SJSA1 (cell line): Measurements from ENCODE around the gene DNAJB2. TPM values are rescaled to one million over a fixed set of nuclear protein-coding genes. Genes with fewer than 3 reads are reported as not detected.
"Not testable (repeated sequence)": the region's sequence is repeated elsewhere in the genome, so short reads cannot be mapped to it uniquely, and the experiment has no call there.

Source experiments
- DNase-seq, 2 experiments: peaks; one replicate each; pipeline ENCODE4 v3.0.0-alpha.2; 2015 to 2020; ENCODE audit warnings: low spot score in 2 of 2, low read depth in 1 of 2
- H3K27ac ChIP-seq: fragments of 250-450 bp; sonication (Bioruptor Pico); 2 replicates; pipeline ENCODE4 v1.5.1; 2020; ENCODE audit warnings: mild to moderate bottlenecking, moderate library complexity
- H3K27me3 ChIP-seq: fragments of 250-450 bp; sonication (Bioruptor Pico); replicated peaks from 2 replicates; pipeline ENCODE4 v1.5.1; 2020; ENCODE audit warnings: mild to moderate bottlenecking, moderate library complexity
- H3K36me3 ChIP-seq: fragments of 250-450 bp; sonication (Bioruptor Pico); 2 replicates; pipeline ENCODE4 v1.5.1; 2020; ENCODE audit warnings: mild to moderate bottlenecking
- H3K4me1 ChIP-seq: fragments of 250-450 bp; sonication (Bioruptor Pico); replicated peaks from 2 replicates; pipeline ENCODE4 v1.6.1; 2021; ENCODE audit warnings: mild to moderate bottlenecking
- H3K4me3 ChIP-seq: fragments of 250-450 bp; sonication (Bioruptor Pico); 2 replicates; pipeline ENCODE4 v1.5.1; 2020; ENCODE audit warnings: mild to moderate bottlenecking
- H3K9me3 ChIP-seq: fragments of 250-450 bp; sonication (Bioruptor Pico); replicated peaks from 2 replicates; pipeline ENCODE4 v1.5.1; 2020; ENCODE audit warnings: mild to moderate bottlenecking
- total RNA-seq: library from RNA; depleted of rRNA; stranded (reverse); fragments of >200 nt; shearing (Covaris generic); gene quantifications from 2 replicates; pipeline ENCODE4 v1.2.3, GENCODE V29; 2014

Gene DNAJB2
- total RNA-seq, 1 experiment from 2014 or later = 35.5 TPM

DNA sequence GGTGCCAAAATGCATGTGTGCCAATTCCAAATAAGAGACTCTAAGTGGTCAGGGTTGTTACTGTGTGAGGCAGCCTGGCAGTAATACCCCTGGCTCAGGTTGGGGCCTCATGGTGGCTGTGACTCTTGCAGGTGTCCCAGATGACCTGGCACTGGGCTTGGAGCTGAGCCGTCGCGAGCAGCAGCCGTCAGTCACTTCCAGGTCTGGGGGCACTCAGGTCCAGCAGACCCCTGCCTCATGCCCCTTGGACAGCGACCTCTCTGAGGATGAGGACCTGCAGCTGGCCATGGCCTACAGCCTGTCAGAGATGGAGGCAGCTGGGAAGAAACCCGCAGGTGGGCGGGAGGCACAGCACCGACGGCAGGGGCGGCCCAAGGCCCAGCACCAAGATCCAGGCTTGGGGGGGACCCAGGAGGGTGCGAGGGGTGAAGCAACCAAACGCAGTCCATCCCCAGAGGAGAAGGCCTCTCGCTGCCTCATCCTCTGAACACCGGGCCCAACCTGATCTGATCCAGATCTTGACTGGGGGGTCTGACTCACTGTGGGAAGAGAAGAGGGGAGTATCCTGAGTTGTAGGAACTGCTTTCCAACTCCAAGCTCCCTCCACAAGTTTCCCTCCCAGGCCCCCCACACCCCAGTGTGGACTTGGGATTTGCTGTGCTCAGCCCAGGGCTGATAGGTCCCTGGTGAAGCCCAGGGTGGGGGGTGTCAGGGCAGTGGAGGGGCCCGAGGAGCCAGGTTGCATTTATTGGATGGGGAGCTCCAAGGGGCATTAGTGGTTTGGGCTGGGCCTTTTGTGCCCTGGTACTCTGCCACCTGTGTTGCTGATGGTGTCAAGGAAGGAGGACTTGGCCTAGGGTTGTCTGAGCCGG lies 5.6 kb downstream of the DNAJB2 start:
- no peaks in the 10 kb centered on the region for H3K9me3 ChIP-seq
- H3K36me3 ChIP-seq = peaks cover 50% of the 10 kb centered on the region
- no peaks in the 10 kb centered on the region for H3K27me3 ChIP-seq
- H3K4me1 ChIP-seq = peaks cover 13% of the 10 kb centered on the region
- H3K4me3 ChIP-seq = no peak overlapping the region
- no peak overlapping the region for H3K27ac ChIP-seq
- DNase-seq = no peak

GRCh38 chr2:219285373-219285735 lies 6.2 kb downstream of the DNAJB2 start:
- Histone ChIP-seq H3K27me3 (no peaks in the 10 kb centered on the region), H3K9me3 (no peaks in the 10 kb centered on the region), H3K36me3 (peaks cover 48% of the 10 kb centered on the region), H3K4me3 (no peak overlapping the region), H3K27ac (no peak overlapping the region), H3K4me1 (peaks cover 9% of the 10 kb centered on the region)
- DNase-seq = no peak

DNA sequence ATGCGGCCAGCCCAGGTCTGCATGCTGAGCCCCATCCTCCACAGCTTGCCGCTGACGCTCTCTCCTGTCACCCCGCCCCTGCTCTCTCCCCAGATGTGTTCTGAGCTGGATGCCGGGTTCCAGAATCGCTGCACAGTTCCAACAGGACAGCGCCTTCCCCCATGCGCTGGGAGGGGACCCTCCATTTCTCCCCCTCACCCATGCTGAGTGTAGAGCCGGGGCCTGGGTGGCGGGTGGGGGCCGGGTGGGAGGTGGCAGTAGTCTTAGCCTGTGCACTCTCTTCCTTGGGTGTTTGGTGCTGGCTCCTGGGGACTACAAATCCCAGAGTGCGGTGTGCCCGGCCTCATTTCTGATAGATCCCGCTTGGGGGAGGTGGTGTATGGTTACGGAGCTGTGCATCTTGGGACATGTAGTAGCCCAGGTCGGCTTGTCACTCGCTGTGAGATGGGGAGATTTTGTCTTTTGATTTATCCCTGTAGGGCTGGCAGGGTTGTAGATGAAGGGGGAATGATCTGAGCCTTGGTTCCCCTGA lies 6.8 kb downstream of the DNAJB2 start:
- Histone ChIP-seq H3K36me3 (peaks cover 42% of the 10 kb centered on the region), H3K4me3 (no peak overlapping the region), H3K27ac (no peak overlapping the region), H3K27me3 (no peaks in the 10 kb centered on the region), H3K4me1 (peaks cover 9% of the 10 kb centered on the region), H3K9me3 (no peaks in the 10 kb centered on the region)
- no peak for DNase-seq

DNA sequence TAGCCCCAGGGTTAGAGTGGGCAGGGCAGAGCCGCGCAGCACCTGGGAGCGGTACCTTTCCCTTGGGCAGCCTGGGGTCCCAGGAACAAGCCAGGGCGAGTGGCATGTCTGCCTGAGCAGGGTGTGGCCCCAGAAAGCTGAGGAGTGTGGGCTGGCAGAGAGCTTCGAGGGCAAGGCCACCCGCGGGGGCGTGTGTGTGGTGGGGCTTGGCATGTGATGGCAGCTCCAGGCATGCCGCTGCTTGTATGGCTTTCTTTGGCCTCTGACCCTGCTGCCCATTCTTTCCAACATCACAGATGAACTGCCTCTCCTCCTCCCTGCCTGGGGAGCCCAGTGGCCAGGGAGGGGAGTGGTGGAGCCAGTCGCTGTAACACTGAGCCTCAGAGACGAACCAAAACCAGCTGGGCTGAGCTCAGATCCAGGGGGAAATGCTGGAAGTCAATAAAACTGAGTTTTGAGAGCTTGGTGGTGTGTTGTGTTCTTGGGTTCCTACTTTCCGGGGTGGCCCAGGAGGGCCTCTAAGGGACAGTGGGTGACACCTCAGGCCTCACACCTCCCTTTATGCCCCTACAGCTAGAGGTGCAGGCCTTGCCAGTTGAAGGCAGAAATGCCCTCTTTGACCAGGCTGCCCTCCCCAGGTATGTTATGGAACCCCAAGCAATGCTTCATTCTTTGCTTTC lies 7.4 kb downstream of the DNAJB2 start:
- no peak for DNase-seq
- Histone ChIP-seq H3K4me1 (peaks cover 9% of the 10 kb centered on the region), H3K27ac (no peak overlapping the region), H3K4me3 (no peak overlapping the region), H3K27me3 (no peaks in the 10 kb centered on the region), H3K9me3 (no peaks in the 10 kb centered on the region), H3K36me3 (peaks cover 38% of the 10 kb centered on the region)

DNA sequence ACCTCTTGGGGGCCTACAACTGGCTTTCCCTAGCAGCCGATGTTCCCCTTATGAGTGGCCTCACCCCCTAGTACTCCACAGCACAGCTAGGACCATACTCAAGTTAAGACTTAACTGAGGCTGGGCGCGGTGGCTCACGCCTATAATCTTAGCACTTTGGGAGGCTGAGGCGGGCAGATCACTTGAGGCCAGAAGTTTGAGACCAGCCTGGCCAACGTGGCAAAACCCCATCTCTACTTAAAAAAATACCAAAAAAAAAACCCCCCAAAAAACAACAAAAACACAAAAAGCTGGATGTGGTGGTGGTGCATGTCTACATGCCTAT lies 7.9 kb downstream of the DNAJB2 start:
- not testable (repeated sequence) for H3K4me3 ChIP-seq, H3K27me3 ChIP-seq, DNase-seq, H3K27ac ChIP-seq, H3K9me3 ChIP-seq
- H3K4me1 ChIP-seq = peaks cover 12% of the 10 kb centered on the region
- peaks cover 34% of the 10 kb centered on the region for H3K36me3 ChIP-seq

GRCh38 chr2:219287580-219288265 lies 8.6 kb downstream of the DNAJB2 start:
- Histone ChIP-seq H3K27me3 (no peaks in the 10 kb centered on the region), H3K4me1 (peaks cover 12% of the 10 kb centered on the region), H3K36me3 (peaks cover 28% of the 10 kb centered on the region), H3K9me3 (no peaks in the 10 kb centered on the region), H3K27ac (no peak overlapping the region), H3K4me3 (no peak overlapping the region)
- DNase-seq = peak in 1 of 2 experiments; percentile 23

DNA sequence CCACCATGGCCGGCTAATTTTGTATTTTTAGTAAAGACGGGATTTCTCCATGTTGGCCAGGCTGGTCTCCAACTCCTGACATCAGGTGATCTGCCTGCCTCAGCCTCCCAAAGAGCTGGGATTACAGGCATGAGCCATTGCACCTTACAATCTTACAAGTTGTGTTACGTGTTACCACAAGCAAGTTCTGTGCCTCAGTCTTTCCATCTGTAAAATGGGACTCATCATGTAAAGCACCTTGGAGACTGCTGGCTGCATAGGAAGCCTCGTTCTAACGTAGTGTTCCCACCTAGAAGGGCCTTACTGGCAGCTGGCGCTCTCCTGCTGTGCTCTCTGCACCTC lies 10.0 kb downstream of the DNAJB2 start:
- no peaks in the 10 kb centered on the region for H3K9me3 ChIP-seq
- peaks cover 20% of the 10 kb centered on the region for H3K36me3 ChIP-seq
- DNase-seq = no peak
- no peaks in the 10 kb centered on the region for H3K27me3 ChIP-seq
- peaks cover 12% of the 10 kb centered on the region for H3K4me1 ChIP-seq
- H3K27ac ChIP-seq = no peak overlapping the region
- H3K4me3 ChIP-seq = no peak overlapping the region

DNA sequence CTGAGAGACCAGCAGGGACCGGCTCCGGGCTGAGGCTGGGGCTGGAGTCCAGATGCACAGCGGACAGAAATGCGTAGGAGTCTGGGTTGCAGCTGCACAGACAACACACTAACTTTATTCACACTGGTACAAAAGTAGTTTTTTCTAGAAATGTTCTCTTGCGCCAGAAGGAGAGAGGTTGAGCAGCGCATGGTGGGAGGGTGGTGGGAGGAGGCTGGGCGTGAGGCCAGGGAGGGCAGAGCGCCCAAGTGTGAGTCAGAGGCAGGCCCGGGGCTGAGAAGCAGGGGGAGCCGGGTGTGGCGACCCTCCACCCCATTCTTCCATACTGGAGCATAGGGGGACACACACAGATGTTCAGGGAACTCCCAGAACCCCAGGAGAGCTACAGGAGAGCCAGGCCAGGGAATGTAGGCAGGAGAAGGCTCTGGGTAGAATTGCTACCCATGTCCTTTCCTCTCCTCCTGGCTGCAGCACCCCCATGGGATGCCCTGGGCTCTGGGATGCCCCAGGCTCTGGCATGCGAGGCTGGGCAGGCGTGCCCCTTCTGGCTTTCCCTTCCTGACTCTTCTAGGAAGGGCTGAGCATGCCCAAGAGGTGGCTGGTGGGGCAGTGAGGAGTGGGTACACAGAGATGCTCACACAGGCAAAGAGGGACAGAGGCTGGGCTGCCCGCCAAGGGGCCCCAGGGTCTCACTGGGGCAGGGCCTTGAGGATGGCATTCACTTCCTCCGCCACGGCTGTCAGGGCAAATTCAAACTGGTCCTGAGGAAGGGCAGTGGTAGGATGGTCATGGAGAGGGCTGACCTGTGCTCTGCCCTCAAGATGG lies 10.6 kb downstream of the DNAJB2 start:
- Histone ChIP-seq H3K27me3 (no peaks in the 10 kb centered on the region), H3K36me3 (peaks cover 14% of the 10 kb centered on the region), H3K9me3 (no peaks in the 10 kb centered on the region), H3K4me3 (no peak overlapping the region), H3K27ac (no peak overlapping the region), H3K4me1 (peaks cover 16% of the 10 kb centered on the region)
- DNase-seq = peak; percentile 32 to 55

GRCh38 chr2:219290381-219291171 lies 11.4 kb downstream of the DNAJB2 start:
- no peak overlapping the region for H3K4me3 ChIP-seq
- H3K27ac ChIP-seq = no peak overlapping the region
- peaks cover 21% of the 10 kb centered on the region for H3K4me1 ChIP-seq
- H3K36me3 ChIP-seq = peaks cover 6% of the 10 kb centered on the region; the same call in 1 of the 2 replicates
- H3K27me3 ChIP-seq = no peaks in the 10 kb centered on the region
- peak in 1 of 2 experiments; percentile 32 for DNase-seq
- no peaks in the 10 kb centered on the region for H3K9me3 ChIP-seq

- no peak for DNase-seq
- Histone ChIP-seq H3K4me1 (peaks cover 21% of the 10 kb centered on the region), H3K4me3 (no peak overlapping the region), H3K27me3 (no peaks in the 10 kb centered on the region; the same call in 1 of the 2 replicates), H3K9me3 (no peaks in the 10 kb centered on the region), H3K36me3 (0 out of 2 replicates have a peak, but pooled peaks cover 2% of the 10 kb centered on the region), H3K27ac (no peak overlapping the region)
These were observed 12.2 kb downstream of the DNAJB2 start for GRCh38 chr2:219291394-219291793.

GRCh38 chr2:219291910-219292490 lies 12.8 kb downstream of the DNAJB2 start:
- Histone ChIP-seq H3K27me3 (no peaks in the 10 kb centered on the region; the same call in 1 of the 2 replicates), H3K4me3 (no peak overlapping the region), H3K9me3 (no peaks in the 10 kb centered on the region), H3K27ac (no peak overlapping the region), H3K4me1 (peaks cover 21% of the 10 kb centered on the region), H3K36me3 (no peaks in the 10 kb centered on the region)
- DNase-seq = no peak

DNA sequence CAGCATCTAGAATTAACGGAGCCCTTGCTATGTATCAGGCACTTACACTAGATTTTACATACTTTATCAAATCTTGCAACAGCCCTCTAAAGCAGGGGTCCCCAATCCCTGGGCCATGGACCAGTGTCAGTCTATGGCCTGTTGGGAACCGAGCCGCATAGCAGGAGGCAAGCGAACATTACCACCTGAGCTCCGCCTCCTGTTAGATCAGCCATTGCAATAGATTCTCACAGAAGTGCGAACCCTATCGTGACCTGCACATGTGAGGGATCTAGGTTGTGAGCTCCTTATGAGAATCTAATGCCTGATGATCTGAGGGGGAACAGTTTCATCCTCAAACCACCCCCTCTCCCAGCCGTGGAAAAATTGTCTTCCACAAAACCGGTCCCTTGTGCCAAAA lies 13.4 kb downstream of the DNAJB2 start:
- DNase-seq = no peak
- Histone ChIP-seq H3K4me3 (no peak overlapping the region), H3K36me3 (no peaks in the 10 kb centered on the region), H3K27ac (no peak overlapping the region), H3K9me3 (no peaks in the 10 kb centered on the region), H3K4me1 (peaks cover 21% of the 10 kb centered on the region), H3K27me3 (no peaks in the 10 kb centered on the region; the same call in 1 of the 2 replicates)
